Fibroblast of lung (primary cell): ENCODE data around the gene ATXN2. TPM values are rescaled to one million over a fixed set of nuclear protein-coding genes. Genes with fewer than 3 reads are reported as not detected.

Experiments used
- DNase-seq, 2 donors: peaks; one replicate each; pipeline versions ENCODE4 v3.0.0 to v3.0.0-alpha.2; 2010; ENCODE audit warnings: low read depth in 2 of 2
- H2AFZ ChIP-seq: 2 replicates; pipeline ENCODE4 v1.5.1; 2012; ENCODE audit warnings: low read length, control low read depth, inconsistent platforms
- H3K27ac ChIP-seq: 2 replicates; pipeline ENCODE4 v1.5.1; 2011; ENCODE audit warnings: low read length, control low read depth; ENCODE audit not compliant: insufficient read depth
- H3K27me3 ChIP-seq: 2 replicates; pipeline ENCODE4 v1.5.1; 2011; ENCODE audit warnings: mild to moderate bottlenecking, low read length; ENCODE audit not compliant: control insufficient read depth, insufficient read depth
- H3K36me3 ChIP-seq: 2 replicates; pipeline ENCODE4 v1.5.1; 2011; ENCODE audit warnings: low read length; ENCODE audit not compliant: control insufficient read depth, insufficient read depth
- H3K4me1 ChIP-seq: 2 replicates; pipeline ENCODE4 v1.5.1; 2011; ENCODE audit warnings: low read length; ENCODE audit not compliant: control insufficient read depth, insufficient read depth; ENCODE audit errors: extremely low read depth
- H3K4me2 ChIP-seq: 2 replicates; pipeline ENCODE4 v1.5.1; 2011; ENCODE audit warnings: low read length, control low read depth; ENCODE audit not compliant: insufficient read depth; ENCODE audit errors: extremely low read depth
- H3K4me3 ChIP-seq, 4 experiments: fragments of 200-600 bp in 1 of 4; sonication (generic) in 1 of 4; replicated peaks in 1 of 4; 2 replicates each; pipeline ENCODE4 v1.5.1; 2011 to 2016; ENCODE audit warnings: low read length in 4 of 4, low read depth in 3 of 4, mild to moderate bottlenecking in 3 of 4, control low read depth in 2 of 4, inconsistent platforms in 1 of 4, mixed read lengths in 1 of 4; ENCODE audit not compliant: insufficient read depth in 1 of 4; ENCODE audit errors: control extremely low read depth in 1 of 4
- H3K79me2 ChIP-seq: 2 replicates; pipeline ENCODE4 v1.5.1; 2012; ENCODE audit warnings: mild to moderate bottlenecking, low read length, inconsistent platforms; ENCODE audit not compliant: control insufficient read depth, insufficient read depth
- H3K9ac ChIP-seq: 2 replicates; pipeline ENCODE4 v1.5.1; 2011; ENCODE audit warnings: mild to moderate bottlenecking, low read length, control low read depth; ENCODE audit not compliant: insufficient read depth
- H3K9me3 ChIP-seq: 2 replicates; pipeline ENCODE4 v1.5.1; 2012; ENCODE audit warnings: low read depth, low read length; ENCODE audit not compliant: control insufficient read depth, insufficient read depth
- H4K20me1 ChIP-seq: 2 replicates; pipeline ENCODE4 v1.5.1; 2011; ENCODE audit warnings: low read length; ENCODE audit not compliant: control insufficient read depth, insufficient read depth; ENCODE audit errors: extremely low read depth
- EZH2 ChIP-seq: IDR thresholded peaks from 2 replicates; pipeline ENCODE4 v1.5.1; 2012; ENCODE audit warnings: low read length, control low read depth, mild to moderate bottlenecking; ENCODE audit errors: missing control alignments
- polyA plus RNA-seq, 2 donors: library from polyadenylated mRNA; depleted of rRNA in 1 of 2; stranded (reverse) in 1 of 2; unstranded in 1 of 2; fragments of >200 nt; gene quantifications; 2 replicates each; pipeline ENCODE4 v1.2.1, GENCODE V29; 2011 to 2012; ENCODE audit warnings: missing spikeins in 1 of 2
- total RNA-seq: library from RNA; depleted of rRNA; stranded (reverse); fragments of >200 nt; gene quantifications from 2 replicates; pipeline ENCODE4 v1.2.1, GENCODE V29; 2014
- TF ChIP-seq, protein P1 (sequence below), 2 donors: IDR thresholded peaks in 1 of 2; conservative IDR thresholded peaks in 1 of 2; 1 replicate in 1 of 2; 2 replicates in 1 of 2; pipeline ENCODE4 v1.5.1; 2011 to 2012; ENCODE audit warnings: low read length in 2 of 2, control low read depth in 1 of 2, inconsistent platforms in 1 of 2, low read depth in 1 of 2, mild to moderate bottlenecking in 1 of 2

The ATXN2 gene
- total and polyA plus RNA-seq, 2 donors (not counting 1 experiment from before 2014, with no cell fraction given), result 25.9 to 31.2 TPM

DNA sequence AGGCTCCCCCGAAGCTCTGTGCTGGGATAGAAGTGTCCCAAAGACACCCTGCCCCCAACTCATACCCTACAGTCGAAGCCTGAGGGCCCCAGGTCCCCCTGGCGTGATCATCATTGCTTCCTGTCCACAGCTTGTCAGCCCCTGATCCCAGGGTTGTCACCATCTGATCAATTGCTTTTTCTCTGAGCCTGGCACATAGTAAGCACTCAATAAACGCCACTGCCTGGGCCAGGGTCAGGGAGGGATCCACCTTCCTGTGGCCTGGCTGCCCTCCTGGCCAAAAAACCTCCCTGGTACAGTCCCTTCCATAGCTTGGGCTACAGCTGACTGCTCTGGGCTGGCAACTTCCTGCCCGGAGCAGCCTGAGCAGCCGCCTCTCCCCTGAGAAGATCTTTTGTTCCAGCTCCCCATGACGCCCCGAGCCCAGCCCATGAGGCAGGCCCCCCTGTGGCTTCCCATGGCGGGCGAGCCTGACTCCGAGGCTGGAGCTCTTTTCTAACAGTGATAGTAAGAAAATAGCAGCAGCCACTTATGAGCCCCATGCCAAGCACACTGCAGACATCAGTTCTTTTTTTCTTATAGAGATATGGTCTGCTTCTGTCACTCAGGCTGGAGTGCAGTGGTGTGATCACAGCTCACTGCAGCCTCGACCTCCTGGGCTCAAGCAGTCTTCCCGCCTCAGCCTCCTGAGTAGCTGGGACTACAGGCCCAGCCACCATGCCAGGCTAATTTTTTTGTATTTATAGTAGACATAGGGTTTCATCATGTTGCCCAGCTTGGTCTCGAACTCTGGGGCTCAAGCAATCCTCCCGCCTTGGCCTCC lies 186.9 kb downstream of the ATXN2 start:
- H3K36me3 ChIP-seq, result no peaks in the 10 kb centered on the region
- H3K4me2 ChIP-seq, result no peak overlapping the region
- H3K4me1 ChIP-seq, result peaks cover 52% of the 10 kb centered on the region
- no peak for TF ChIP-seq EZH2
- TF ChIP-seq, protein P1, sequence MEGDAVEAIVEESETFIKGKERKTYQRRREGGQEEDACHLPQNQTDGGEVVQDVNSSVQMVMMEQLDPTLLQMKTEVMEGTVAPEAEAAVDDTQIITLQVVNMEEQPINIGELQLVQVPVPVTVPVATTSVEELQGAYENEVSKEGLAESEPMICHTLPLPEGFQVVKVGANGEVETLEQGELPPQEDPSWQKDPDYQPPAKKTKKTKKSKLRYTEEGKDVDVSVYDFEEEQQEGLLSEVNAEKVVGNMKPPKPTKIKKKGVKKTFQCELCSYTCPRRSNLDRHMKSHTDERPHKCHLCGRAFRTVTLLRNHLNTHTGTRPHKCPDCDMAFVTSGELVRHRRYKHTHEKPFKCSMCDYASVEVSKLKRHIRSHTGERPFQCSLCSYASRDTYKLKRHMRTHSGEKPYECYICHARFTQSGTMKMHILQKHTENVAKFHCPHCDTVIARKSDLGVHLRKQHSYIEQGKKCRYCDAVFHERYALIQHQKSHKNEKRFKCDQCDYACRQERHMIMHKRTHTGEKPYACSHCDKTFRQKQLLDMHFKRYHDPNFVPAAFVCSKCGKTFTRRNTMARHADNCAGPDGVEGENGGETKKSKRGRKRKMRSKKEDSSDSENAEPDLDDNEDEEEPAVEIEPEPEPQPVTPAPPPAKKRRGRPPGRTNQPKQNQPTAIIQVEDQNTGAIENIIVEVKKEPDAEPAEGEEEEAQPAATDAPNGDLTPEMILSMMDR (conservative IDR thresholded peaks at IDR 0.05 in 1 of 2, IDR thresholded peaks at IDR 0.05 in 1 of 2; ENCODE audit: low read depth in 1 of 2, low read length in 2 of 2), result no peak
- no peak overlapping the region for H2AFZ ChIP-seq
- H3K9ac ChIP-seq, result no peak overlapping the region
- DNase-seq, result peak in 1 of 2 donors; percentile 53
- no peak overlapping the region for H3K4me3 ChIP-seq
- no peaks in the 10 kb centered on the region for H3K27me3 ChIP-seq
- peaks cover 92% of the 10 kb centered on the region for H3K79me2 ChIP-seq
- H3K27ac ChIP-seq, result peak overlapping the region; percentile 55
- no peaks in the 10 kb centered on the region for H4K20me1 ChIP-seq
- no peaks in the 10 kb centered on the region for H3K9me3 ChIP-seq

GRCh38 chr12:111411185-111411764 lies 187.8 kb downstream of the ATXN2 start:
- peak overlapping the region; percentile 81 for H3K27ac ChIP-seq
- no peak overlapping the region for H3K4me2 ChIP-seq
- no peaks in the 10 kb centered on the region for H4K20me1 ChIP-seq

More at GRCh38 chr12:111411185-111411764, 187.8 kb downstream of the ATXN2 start:
- DNase-seq, result no peak
- Histone ChIP-seq H3K4me1 (peaks cover 52% of the 10 kb centered on the region), H3K4me3 (no peak overlapping the region), H3K27me3 (no peaks in the 10 kb centered on the region), H2AFZ (no peak overlapping the region), H3K79me2 (peaks cover 93% of the 10 kb centered on the region), H3K36me3 (no peaks in the 10 kb centered on the region), H3K9ac (no peak overlapping the region), H3K9me3 (no peaks in the 10 kb centered on the region)
- TF ChIP-seq, protein P1 (conservative IDR thresholded peaks at IDR 0.05 in 1 of 2, IDR thresholded peaks at IDR 0.05 in 1 of 2; ENCODE audit: low read depth in 1 of 2, low read length in 2 of 2), result no peak
- no peak for TF ChIP-seq EZH2
